H1 (cell line): ENCODE data around the gene TPRA1. TPM values are rescaled to one million over a fixed set of nuclear protein-coding genes. Genes with fewer than 3 reads are reported as not detected.

Experiments used
- CTCF ChIA-PET: fragments of 300-600 bp; sonication (Branson Sonifier 250); formaldehyde crosslinking; loops from one replicate; lab custom pipeline; 2021; ENCODE audit not compliant: partially characterized antibody; lab: Charles Lee
- POLR2A ChIA-PET: fragments of 300-600 bp; sonication (Branson Sonifier 250); formaldehyde crosslinking; loops from one replicate; lab custom pipeline; 2021; ENCODE audit warnings: inconsistent platforms; ENCODE audit not compliant: partially characterized antibody; lab: Charles Lee
- DNase-seq, 2 experiments: peaks; one replicate each; pipeline versions ENCODE4 v3.0.0 to v3.0.0-alpha.2; 2010 to 2022; ENCODE audit warnings: low spot score in 2 of 2, low read depth in 1 of 2, mixed read lengths in 1 of 2
- FAIRE-seq: peaks from 2 replicates; lab custom pipeline; 2011; peaks lifted over from hg19 to GRCh38; lab: Jason Lieb, UNC
- H2AFZ ChIP-seq: 2 replicates; pipeline ENCODE4 v1.8.1; 2012; ENCODE audit warnings: low read length, inconsistent platforms
- H2AK5ac ChIP-seq: 2 replicates; pipeline ENCODE4 v1.6.1; 2013; ENCODE audit warnings: low read depth, low read length
- H2BK120ac ChIP-seq: replicated peaks from 2 replicates; pipeline ENCODE3; 2013; ENCODE audit warnings: low read depth, low read length, inconsistent platforms
- H2BK12ac ChIP-seq: 2 replicates; pipeline ENCODE4 v1.6.1; 2013; ENCODE audit warnings: low read depth, low read length
- H2BK15ac ChIP-seq: 2 replicates; pipeline ENCODE4 v1.6.1; 2013; ENCODE audit warnings: low read length
- H2BK20ac ChIP-seq: 2 replicates; pipeline ENCODE4 v1.6.1; 2013; ENCODE audit warnings: low read length
- H2BK5ac ChIP-seq: 2 replicates; pipeline ENCODE4 v1.6.1; 2013; ENCODE audit warnings: low read depth, low read length
- H3K14ac ChIP-seq: 2 replicates; pipeline ENCODE4 v1.6.1; 2013; ENCODE audit warnings: inconsistent platforms; ENCODE audit not compliant: insufficient read length
- H3K18ac ChIP-seq: 2 replicates; pipeline ENCODE4 v1.6.1; 2013; ENCODE audit warnings: low read length; ENCODE audit errors: extremely low read depth
- H3K23ac ChIP-seq: 2 replicates; pipeline ENCODE4 v1.6.1; 2013; ENCODE audit warnings: inconsistent platforms; ENCODE audit not compliant: insufficient read length
- H3K23me2 ChIP-seq: 2 replicates; pipeline ENCODE4 v1.6.1; 2013; ENCODE audit warnings: low read depth, low read length
- H3K27ac ChIP-seq: 2 replicates; pipeline ENCODE4 v1.6.1; 2011; ENCODE audit warnings: low read depth, low read length, inconsistent platforms
- H3K27me3 ChIP-seq, 4 experiments: replicated peaks in 1 of 4; 1 replicate in 1 of 4; 2 replicates in 3 of 4; pipeline versions ENCODE4 v1.6.1 to v1.8.1; 2011 to 2013; ENCODE audit warnings: low read length in 3 of 4, mild to moderate bottlenecking in 3 of 4, inconsistent platforms in 2 of 4, mixed read lengths in 2 of 4, moderate library complexity in 1 of 4; ENCODE audit not compliant: control insufficient read depth in 3 of 4, insufficient read depth in 3 of 4; ENCODE audit errors: extremely low read depth in 1 of 4
- H3K36me3 ChIP-seq, 4 experiments: 2 replicates each; pipeline versions ENCODE4 v1.6.1 to v1.8.1; 2011 to 2013; ENCODE audit warnings: mild to moderate bottlenecking in 4 of 4, low read length in 3 of 4, moderate library complexity in 2 of 4, control low read depth in 1 of 4, inconsistent platforms in 1 of 4; ENCODE audit not compliant: insufficient read depth in 4 of 4, control insufficient read depth in 2 of 4
- H3K4ac ChIP-seq: replicated peaks from 2 replicates; pipeline ENCODE3; 2013; ENCODE audit warnings: low read length, low read depth, mixed read lengths, inconsistent platforms; ENCODE audit not compliant: insufficient read length
- H3K4me1 ChIP-seq, 4 experiments: replicated peaks in 1 of 4; 1 replicate in 1 of 4; 2 replicates in 3 of 4; pipeline versions ENCODE4 v1.6.1 to v1.8.1; 2011 to 2013; ENCODE audit warnings: low read length in 3 of 4, inconsistent platforms in 2 of 4, mixed read lengths in 1 of 4; ENCODE audit not compliant: insufficient read depth in 4 of 4, control insufficient read depth in 3 of 4
- H3K4me2 ChIP-seq, 2 experiments: 2 replicates each; pipeline versions ENCODE4 v1.6.1 to v1.8.1; 2011 to 2013; ENCODE audit warnings: low read depth in 2 of 2, low read length in 2 of 2, control low read depth in 1 of 2, inconsistent platforms in 1 of 2, mild to moderate bottlenecking in 1 of 2; ENCODE audit not compliant: insufficient read depth in 1 of 2
- H3K4me3 ChIP-seq, 4 experiments: fragments of 200-600, 300-600 bp in 1 of 4; sonication (generic), shearing (Covaris generic), sonication (Bioruptor Twin) in 1 of 4; 2 replicates each; pipeline versions ENCODE4 v1.5.1 to v1.8.1; 2011 to 2016; ENCODE audit warnings: low read length in 4 of 4, low read depth in 3 of 4, control low read depth in 2 of 4, inconsistent platforms in 2 of 4, mild to moderate bottlenecking in 2 of 4, mixed read lengths in 1 of 4, moderate library complexity in 1 of 4; ENCODE audit not compliant: insufficient read depth in 2 of 4; ENCODE audit errors: extremely low read depth in 1 of 4
- H3K56ac ChIP-seq: replicated peaks from 2 replicates; pipeline ENCODE3; 2013; ENCODE audit warnings: low read depth, mild to moderate bottlenecking, mixed read lengths, low read length, inconsistent platforms; ENCODE audit not compliant: insufficient read length
- H3K79me1 ChIP-seq: 2 replicates; pipeline ENCODE4 v1.6.1; 2013; ENCODE audit warnings: low read depth, low read length, control low read depth
- H3K79me2 ChIP-seq, 2 experiments: 2 replicates each; pipeline versions ENCODE4 v1.6.1 to v1.8.1; 2012 to 2013; ENCODE audit warnings: low read length in 2 of 2, mild to moderate bottlenecking in 2 of 2, inconsistent platforms in 1 of 2; ENCODE audit not compliant: insufficient read depth in 2 of 2, control insufficient read depth in 1 of 2
- H3K9ac ChIP-seq, 4 experiments: replicated peaks in 1 of 4; 1 replicate in 1 of 4; 2 replicates in 3 of 4; pipeline versions ENCODE4 v1.6.1 to v1.8.1; 2011 to 2013; ENCODE audit warnings: low read depth in 3 of 4, low read length in 3 of 4, control low read depth in 2 of 4, mild to moderate bottlenecking in 2 of 4, moderate library complexity in 2 of 4, inconsistent platforms in 1 of 4; ENCODE audit errors: extremely low read depth in 1 of 4
- H3K9me3 ChIP-seq, 2 experiments: 2 replicates each; pipeline versions ENCODE4 v1.6.1 to v1.8.1; 2012 to 2013; ENCODE audit warnings: mild to moderate bottlenecking in 2 of 2, moderate library complexity in 2 of 2, control low read depth in 1 of 2, inconsistent platforms in 1 of 2, low read depth in 1 of 2, low read length in 1 of 2, mixed read lengths in 1 of 2; ENCODE audit not compliant: insufficient read depth in 2 of 2
- H4K20me1 ChIP-seq, 2 experiments: replicated peaks in 1 of 2; 2 replicates each; pipeline versions ENCODE3 to v1.8.1; 2011 to 2013; ENCODE audit warnings: inconsistent platforms in 2 of 2, low read length in 2 of 2, mild to moderate bottlenecking in 1 of 2; ENCODE audit not compliant: insufficient read depth in 2 of 2, control insufficient read depth in 1 of 2
- H4K5ac ChIP-seq: 2 replicates; pipeline ENCODE4 v1.6.1; 2013; ENCODE audit warnings: low read length, low read depth, mixed read lengths, inconsistent platforms; ENCODE audit not compliant: insufficient read length
- H4K8ac ChIP-seq: 2 replicates; pipeline ENCODE4 v1.8.0; 2013; ENCODE audit warnings: mild to moderate bottlenecking, moderate library complexity, low read length, inconsistent platforms; ENCODE audit not compliant: insufficient read depth; ENCODE audit errors: extremely low read depth
- H4K91ac ChIP-seq: replicated peaks from 2 replicates; pipeline ENCODE3; 2013; ENCODE audit warnings: low read length, mixed read lengths, inconsistent platforms; ENCODE audit not compliant: insufficient read length
- BRCA1 ChIP-seq: IDR thresholded peaks from 2 replicates; pipeline ENCODE4 v1.6.1; 2012; ENCODE audit warnings: low read depth, low read length, improper control_type of control experiment
- CHD1 ChIP-seq: IDR thresholded peaks from 2 replicates; pipeline ENCODE4 v1.6.1; 2012; ENCODE audit warnings: low read depth, low read length, improper control_type of control experiment
- GABPA ChIP-seq: IDR thresholded peaks from 2 replicates; pipeline ENCODE4 v1.6.1; 2011; ENCODE audit warnings: mild to moderate bottlenecking, low read length, moderate library complexity, borderline replicate concordance; ENCODE audit not compliant: insufficient read depth
- RBBP5 ChIP-seq: IDR thresholded peaks from 2 replicates; pipeline ENCODE4 v1.7.1; 2012; ENCODE audit warnings: low read depth, mild to moderate bottlenecking, inconsistent platforms, low read length, moderate library complexity, borderline replicate concordance
- SIN3A ChIP-seq, 2 experiments: IDR thresholded peaks in 1 of 2; conservative IDR thresholded peaks in 1 of 2; 2 replicates each; pipeline ENCODE4 v1.6.1; 2011 to 2012; ENCODE audit warnings: low read length in 2 of 2, improper control_type of control experiment in 1 of 2, low read depth in 1 of 2, mild to moderate bottlenecking in 1 of 2
- SIRT6 ChIP-seq: IDR thresholded peaks from one replicate; pipeline ENCODE4 v1.7.1; 2012; ENCODE audit warnings: low read length, inconsistent platforms
- YY1 ChIP-seq: IDR thresholded peaks from 2 replicates; pipeline ENCODE4 v1.6.1; 2011; ENCODE audit warnings: low read depth, mild to moderate bottlenecking, low read length
- WGBS, 2 experiments: shearing (Covaris generic) in 1 of 2; methylation state at CpG; one replicate each; pipeline versions ENCODE4 v1.1.6 to v1.1.7; 2013 to 2015; ENCODE audit warnings: low lambda C conversion rate in 2 of 2, mixed read lengths in 2 of 2, inconsistent platforms in 1 of 2, low coverage in 1 of 2, missing lambda C conversion rate in 1 of 2; ENCODE audit not compliant: insufficient replicate concordance in 2 of 2, insufficient coverage in 1 of 2, insufficient read length in 1 of 2; ENCODE audit errors: extremely low coverage in 1 of 2, missing lambda C conversion rate in 1 of 2; 5-methylcytosine and 5-hydroxymethylcytosine counted together
- polyA plus RNA-seq, 7 experiments: library from polyadenylated mRNA; depleted of rRNA in 3 of 7; stranded (reverse) in 5 of 7; unstranded in 2 of 7; fragments of >200 nt in 5 of 7; fragments of 200-250 nt in 2 of 7; gene quantifications; 1 replicate in 5 of 7; 2 replicates in 1 of 7; 4 replicates in 1 of 7; pipeline versions ENCODE4 v1.2.1 to v1.2.3, GENCODE V29; 2011 to 2013; ENCODE audit warnings: missing spikeins in 2 of 7, mixed read lengths in 2 of 7
- total RNA-seq: library from RNA; stranded (reverse); fragmentation: NEBNext Ultra II Directional; extraction: Animal tissue kit (Norgen Biotek cat#: 25700); gene quantifications from 2 replicates; pipeline ENCODE4 v1.2.1, GENCODE V29; 2021

The TPRA1 gene
- total and polyA plus RNA-seq, 2 of the 8 experiments (the other 6 are each of a cell fraction or from before 2014, with no cell fraction given) = 18.8 to 38.5 TPM

- Histone ChIP-seq H2BK120ac (no peak overlapping the region), H3K23ac (no peak overlapping the region), H3K14ac (no peak overlapping the region), H3K79me2 (no peaks in the 10 kb centered on the region), H3K36me3 (peaks cover 15 to 23% (median 17%) of the 10 kb centered on the region in 4 experiments; a peak in 7 of 8 replicates), H3K9me3 (peaks cover 7 to 9% of the 10 kb centered on the region in 2 experiments), H2AK5ac (no peak overlapping the region), H3K27ac (no peak overlapping the region), H3K4me1 (peaks cover 0 to 7% (median 3%) of the 10 kb centered on the region in 4 experiments; a peak in 5 of 7 replicates), H2BK5ac (no peak overlapping the region), H3K4ac (no peak overlapping the region), H3K4me2 (no peak overlapping the region), H3K9ac (no peak overlapping the region; a peak in 1 of 7 replicates), H3K79me1 (no peaks in the 10 kb centered on the region), H2BK20ac (no peak overlapping the region)
- WGBS, 2 experiments = 81% methylated on average over 2 of the region's 2 CpGs; no CpG with 5 or more reads in 1 of the 2 experiments
- no peak for DNase-seq
- TF ChIP-seq YY1 (no peak), SIN3A (conservative IDR thresholded peaks at IDR 0.05 in 1 of 2, IDR thresholded peaks at IDR 0.05 in 1 of 2; ENCODE audit: low read depth in 1 of 2, low read length in 2 of 2) (no peak), SIRT6 (no peak), GABPA (no peak), CHD1 (no peak), BRCA1 (no peak), RBBP5 (no peak)
- TF ChIP-seq, all 59 proteins: peak for 0
- ChIA-PET POLR2A (interaction anchor here (1.8 to 8.6 kb wide), 4 partner anchors 10 to 28 kb away, joined by 6 to 71 read pairs (median 8); partner anchors contain the start of gene MCM2), CTCF (interaction anchor here (1.3 kb wide), 1 partner anchor 50 kb away, joined by 4 read pairs; no protein-coding TSS in a partner anchor)
- peaks cover 3% of the 10 kb centered on the region; the same call in 1 of the 2 replicates for H3K23me2 ChIP-seq
- no peak overlapping the region for H3K18ac ChIP-seq
- H3K27me3 ChIP-seq = peaks cover 13 to 34% (median 29%) of the 10 kb centered on the region in 4 experiments
- no peak overlapping the region for H3K4me3 ChIP-seq
- no peak overlapping the region for H2BK15ac ChIP-seq
- no peak overlapping the region for H4K8ac ChIP-seq
- no peak overlapping the region for H4K91ac ChIP-seq
- no peak overlapping the region for H3K56ac ChIP-seq
- H4K5ac ChIP-seq = no peak overlapping the region
- no peak overlapping the region for H2AFZ ChIP-seq
- no peak overlapping the region for H2BK12ac ChIP-seq
- no peak for FAIRE-seq
- peaks cover 10 to 15% of the 10 kb centered on the region in 2 experiments for H4K20me1 ChIP-seq
Measured at GRCh38 chr3:127625821-127626220, 35.3 kb upstream of the TPRA1 start.
